ENCODE measurements around the gene GMCL2. TPM values are rescaled to one million over a fixed set of nuclear protein-coding genes. Genes with fewer than 3 reads are reported as not detected.

GMCL2 gene
- polyA plus RNA-seq, 1 of the 3 experiments (the other 2 are of a cell fraction) = not detected

GRCh38 chr5:178228609-178229008, 41.4 kb upstream of the GMCL2 start:
- peaks cover 7 to 27% of the 10 kb centered on the region in 2 experiments for H3K36me3 ChIP-seq (replicated peaks in 1 of 2; ENCODE audit: control insufficient read depth in 1 of 2, insufficient read depth in 2 of 2, low read length in 1 of 2)
- no peaks in the 10 kb centered on the region for H3K9me3 ChIP-seq
- H3K4me3 ChIP-seq (ENCODE audit: low read depth in 2 of 2, low read length in 1 of 2) = no peak overlapping the region
- no peaks in the 10 kb centered on the region for H4K20me1 ChIP-seq (ENCODE audit: insufficient read depth)
- no peak for DNase-seq
- no peak overlapping the region for H3K9ac ChIP-seq
- no peak overlapping the region for H3K27ac ChIP-seq (ENCODE audit: low read depth in 2 of 2, low read length in 1 of 2)
- no peak overlapping the region for H2AFZ ChIP-seq (ENCODE audit: low read depth)
- H3K79me2 ChIP-seq (ENCODE audit: insufficient read depth) = peaks cover 28% of the 10 kb centered on the region
- WGBS (ENCODE audit: low lambda C conversion rate) = 97% methylated on average over 11 of the region's 11 CpGs
- H3K9me2 ChIP-seq = no peaks in the 10 kb centered on the region
- H3K4me2 ChIP-seq = no peak overlapping the region
- peaks cover 8% of the 10 kb centered on the region for H3F3A ChIP-seq (replicated peaks; ENCODE audit: insufficient read depth)
- CTCF ChIA-PET = interaction anchor here (0.8 kb wide), 1 partner anchor 362 kb away, joined by 3 read pairs; the partner anchor contains the start of gene COL23A1
- H3K27me3 ChIP-seq (ENCODE audit: insufficient read depth) = no peaks in the 10 kb centered on the region
- POLR2A ChIA-PET = interaction anchor here (0.8 kb wide), 1 partner anchor 396 kb away, joined by 3 read pairs; no protein-coding TSS in a partner anchor
- TF ChIP-seq YY1 (IDR thresholded peaks at IDR 0.05; ENCODE audit: low read depth) (no peak), NFIC (IDR thresholded peaks at IDR 0.05; ENCODE audit: borderline replicate concordance) (no peak), GABPA (IDR thresholded peaks at IDR 0.05; ENCODE audit: low read depth) (no peak), MEF2A (IDR thresholded peaks at IDR 0.05; ENCODE audit: borderline replicate concordance, low read depth) (no peak), RFX5 (IDR thresholded peaks at IDR 0.05; ENCODE audit: low read length) (no peak), FOXM1 (IDR thresholded peaks at IDR 0.05; ENCODE audit: low read depth) (no peak), EP300 (IDR thresholded peaks at IDR 0.05; ENCODE audit: borderline replicate concordance in 1 of 2, low read depth in 1 of 2, low read length in 1 of 2) (no peak), TAF1 (IDR thresholded peaks at IDR 0.05; ENCODE audit: borderline replicate concordance, low read depth, low read length) (no peak), RAD21 (IDR thresholded peaks at IDR 0.05; ENCODE audit: low read length) (no peak), GATA2 (CRISPR knock-in tag; IDR thresholded peaks at IDR 0.05) (no peak), NRF1 (IDR thresholded peaks at IDR 0.05; ENCODE audit: low read depth, low read length) (no peak), TEAD4 (IDR thresholded peaks at IDR 0.05; ENCODE audit: borderline replicate concordance, insufficient read depth) (no peak), MXI1 (IDR thresholded peaks at IDR 0.05; ENCODE audit: low read depth, low read length) (no peak), POLR2AphosphoS5 (IDR thresholded peaks at IDR 0.05; ENCODE audit: low read depth, low read length) (no peak), CHD2 (IDR thresholded peaks at IDR 0.05; ENCODE audit: low read length, partially characterized antibody) (no peak), JUND (IDR thresholded peaks at IDR 0.05) (no peak)
- H3K4me1 ChIP-seq (ENCODE audit: control insufficient read depth in 1 of 2, insufficient read depth in 2 of 2, low read depth in 1 of 2, low read length in 1 of 2) = peaks cover 11 to 25% of the 10 kb centered on the region in 2 experiments; a peak in 2 of 4 replicates

- Histone ChIP-seq H3K4me2 (no peak overlapping the region), H3K4me1 (ENCODE audit: control insufficient read depth in 1 of 2, insufficient read depth in 2 of 2, low read depth in 1 of 2, low read length in 1 of 2) (peaks cover 9 to 23% of the 10 kb centered on the region in 2 experiments; a peak in 2 of 4 replicates), H3K27ac (ENCODE audit: low read depth in 2 of 2, low read length in 1 of 2) (no peak overlapping the region), H4K20me1 (ENCODE audit: insufficient read depth) (no peaks in the 10 kb centered on the region), H3K79me2 (ENCODE audit: insufficient read depth) (peaks cover 28% of the 10 kb centered on the region), H3F3A (replicated peaks; ENCODE audit: insufficient read depth) (peaks cover 1% of the 10 kb centered on the region), H3K9me3 (no peaks in the 10 kb centered on the region), H3K36me3 (replicated peaks in 1 of 2; ENCODE audit: control insufficient read depth in 1 of 2, insufficient read depth in 2 of 2, low read length in 1 of 2) (peaks cover 7 to 27% of the 10 kb centered on the region in 2 experiments), H3K4me3 (ENCODE audit: low read depth in 2 of 2, low read length in 1 of 2) (no peak overlapping the region), H2AFZ (ENCODE audit: low read depth) (no peak overlapping the region), H3K27me3 (ENCODE audit: insufficient read depth) (no peaks in the 10 kb centered on the region), H3K9ac (no peak overlapping the region), H3K9me2 (no peaks in the 10 kb centered on the region)
- no peak for DNase-seq
- TF ChIP-seq USF1 (IDR thresholded peaks at IDR 0.05; ENCODE audit: borderline replicate concordance, low read depth) = no peak
- TF ChIP-seq JUND (IDR thresholded peaks at IDR 0.05) = no peak
- no peak for TF ChIP-seq MAX (IDR thresholded peaks at IDR 0.05; ENCODE audit: low read depth)
- TF ChIP-seq RAD21 (IDR thresholded peaks at IDR 0.05; ENCODE audit: low read length) = no peak
- TF ChIP-seq TAF1 (IDR thresholded peaks at IDR 0.05; ENCODE audit: borderline replicate concordance, low read depth, low read length) = no peak
- TF ChIP-seq RFX5 (IDR thresholded peaks at IDR 0.05; ENCODE audit: low read length) = no peak
- TF ChIP-seq FOSL2 (IDR thresholded peaks at IDR 0.05; ENCODE audit: borderline replicate concordance, low read depth) = no peak
- no peak for TF ChIP-seq YY1 (IDR thresholded peaks at IDR 0.05; ENCODE audit: low read depth)
- TF ChIP-seq POLR2AphosphoS5 (IDR thresholded peaks at IDR 0.05; ENCODE audit: low read depth, low read length) = no peak
- no peak for TF ChIP-seq FOXJ3 (CRISPR knock-in tag; IDR thresholded peaks at IDR 0.05)
- no peak for TF ChIP-seq PBX3 (IDR thresholded peaks at IDR 0.05)
- TF ChIP-seq CTCF (IDR thresholded peaks at IDR 0.05) = no peak
- TF ChIP-seq MXI1 (IDR thresholded peaks at IDR 0.05; ENCODE audit: low read depth, low read length) = no peak
- TF ChIP-seq FOXM1 (IDR thresholded peaks at IDR 0.05; ENCODE audit: low read depth) = no peak
- TF ChIP-seq RXRA (IDR thresholded peaks at IDR 0.05; ENCODE audit: borderline replicate concordance, low read depth) = no peak
- TF ChIP-seq SIN3A (IDR thresholded peaks at IDR 0.05; ENCODE audit: borderline replicate concordance, low read depth, low read length) = no peak
- TF ChIP-seq GATA2 (CRISPR knock-in tag; IDR thresholded peaks at IDR 0.05) = no peak
- no peak for TF ChIP-seq TCF12 (IDR thresholded peaks at IDR 0.05)
- no peak for TF ChIP-seq MEF2A (IDR thresholded peaks at IDR 0.05; ENCODE audit: borderline replicate concordance, low read depth)
- ChIA-PET POLR2A (interaction anchor here (0.8 kb wide), 1 partner anchor 396 kb away, joined by 3 read pairs; no protein-coding TSS in a partner anchor), CTCF (interaction anchor here (0.8 kb wide), 1 partner anchor 363 kb away, joined by 3 read pairs; the partner anchor contains the start of gene COL23A1)
- 75% methylated on average over 3 of the region's 3 CpGs for WGBS (ENCODE audit: low lambda C conversion rate)
Measured at GRCh38 chr5:178227929-178228328, 40.8 kb upstream of the GMCL2 start.
